Body of pancreas (tissue), 4 donors: ENCODE results near the gene ZNF407.

Source experiments
- CTCF ChIP-seq, 7 experiments: fragments of 450-650 bp in 4 of 7; fragments of 200-600 bp in 3 of 7; sonication (generic) in 3 of 7; IDR thresholded peaks; one replicate each; pipeline ENCODE4 v1.5.1; 2016 to 2019; ENCODE audit warnings: antibody characterized with exemption in 7 of 7
- POLR2A ChIP-seq, 3 donors: fragments of 450-650 bp; IDR thresholded peaks; one replicate each; pipeline ENCODE4 v1.6.1; 2016; ENCODE audit warnings: antibody characterized with exemption in 3 of 3, mild to moderate bottlenecking in 2 of 3

GRCh38 chr18:74760026-74760425 lies 162.4 kb downstream of the ZNF407 start:
- no peak for TF ChIP-seq CTCF (IDR thresholded peaks at IDR 0.05)
- no peak for TF ChIP-seq POLR2A (IDR thresholded peaks at IDR 0.05)
